Cardiac muscle cell (in vitro differentiated cells and primary cell): ENCODE results near the gene MLPH. TPM values are rescaled to one million over a fixed set of nuclear protein-coding genes. Genes with fewer than 3 reads are reported as not detected.
A peak's percentile ranks its signal among the peaks of the same experiment; 100 is the strongest.

ENCODE experiments used
- DNase-seq, 2 donors: peaks; one replicate each; pipeline versions ENCODE4 v3.0.0 to v3.0.0-alpha.2; 2010 to 2017; ENCODE audit warnings: low read depth in 1 of 2, low spot score in 1 of 2
- H3K27ac ChIP-seq: fragments of 200-600 bp; sonication (generic); 2 replicates; pipeline ENCODE4 v1.5.1; 2016
- H3K27me3 ChIP-seq: fragments of 200-600 bp; sonication (generic); 2 replicates; pipeline ENCODE4 v1.6.0; 2016; ENCODE audit warnings: control low read depth
- H3K36me3 ChIP-seq: fragments of 200-600 bp; sonication (generic); 2 replicates; pipeline ENCODE4 v1.5.1; 2016; ENCODE audit warnings: control low read depth
- H3K4me1 ChIP-seq: fragments of 200-600 bp; sonication (generic); 2 replicates; pipeline ENCODE4 v1.8.1; 2017; ENCODE audit warnings: low read depth, mild to moderate bottlenecking, mixed run types
- H3K4me3 ChIP-seq: fragments of 200-600 bp; sonication (generic); 2 replicates; pipeline ENCODE4 v1.5.1; 2016; ENCODE audit warnings: mild to moderate bottlenecking
- H3K9me3 ChIP-seq: fragments of 200-600 bp; sonication (generic); 2 replicates; pipeline ENCODE4 v1.5.1; 2017; ENCODE audit warnings: low read depth, mild to moderate bottlenecking, control low read depth
- CTCF ChIP-seq: IDR thresholded peaks from 2 replicates; pipeline ENCODE4 v1.5.1; 2012; ENCODE audit warnings: low read depth, mild to moderate bottlenecking, low read length
- polyA plus RNA-seq: library from polyadenylated mRNA; unstranded; fragments of >200 nt; fragmentation: Nextera tagmentation; extraction: Ambion mirVana; gene quantifications from 2 replicates; pipeline ENCODE4 v1.2.1, GENCODE V29; 2016
- total RNA-seq: library from RNA; depleted of rRNA; stranded (reverse); fragments of >200 nt; gene quantifications from 2 replicates; pipeline ENCODE4 v1.2.3, GENCODE V29; 2016

Gene MLPH
- total and polyA plus RNA-seq, 2 experiments from 2014 or later, result 0.27 to 1.4 TPM

- no peaks in the 10 kb centered on the region for H3K4me1 ChIP-seq
- no peak overlapping the region for H3K27ac ChIP-seq
- no peak for DNase-seq
- no peaks in the 10 kb centered on the region for H3K36me3 ChIP-seq
- no peaks in the 10 kb centered on the region for H3K9me3 ChIP-seq
- H3K4me3 ChIP-seq, result no peak overlapping the region
- H3K27me3 ChIP-seq, result no peaks in the 10 kb centered on the region
- no peak for TF ChIP-seq CTCF
Measured at GRCh38 chr2:237553948-237554347, 66.9 kb downstream of the MLPH start.

GRCh38 chr2:237555560-237555959 lies 68.5 kb downstream of the MLPH start:
- no peaks in the 10 kb centered on the region for H3K27me3 ChIP-seq

GRCh38 chr2:237556773-237557632 lies 70.0 kb downstream of the MLPH start:
- no peak overlapping the region for H3K4me3 ChIP-seq
- no peak for TF ChIP-seq CTCF
- H3K27ac ChIP-seq, result no peak overlapping the region
- H3K36me3 ChIP-seq, result no peaks in the 10 kb centered on the region
- DNase-seq, result no peak
- H3K9me3 ChIP-seq, result no peaks in the 10 kb centered on the region
- no peaks in the 10 kb centered on the region for H3K4me1 ChIP-seq
- no peaks in the 10 kb centered on the region for H3K27me3 ChIP-seq

More at GRCh38 chr2:237555560-237555959, 68.5 kb downstream of the MLPH start:
- Histone ChIP-seq H3K4me1 (no peaks in the 10 kb centered on the region), H3K4me3 (no peak overlapping the region), H3K9me3 (no peaks in the 10 kb centered on the region), H3K36me3 (no peaks in the 10 kb centered on the region), H3K27ac (no peak overlapping the region)
- DNase-seq, result no peak
- TF ChIP-seq CTCF, result no peak

- Histone ChIP-seq H3K27me3 (no peaks in the 10 kb centered on the region), H3K36me3 (no peaks in the 10 kb centered on the region), H3K4me1 (no peaks in the 10 kb centered on the region), H3K9me3 (no peaks in the 10 kb centered on the region), H3K4me3 (no peak overlapping the region), H3K27ac (no peak overlapping the region)
- TF ChIP-seq CTCF, result no peak
- DNase-seq, result no peak
Measured at GRCh38 chr2:237557633-237558015, 70.6 kb downstream of the MLPH start.

- no peak overlapping the region for H3K4me3 ChIP-seq
- DNase-seq, result peak in 1 of 2 donors; percentile 70
- no peaks in the 10 kb centered on the region for H3K36me3 ChIP-seq
- no peak overlapping the region for H3K27ac ChIP-seq
- H3K9me3 ChIP-seq, result no peaks in the 10 kb centered on the region
- H3K27me3 ChIP-seq, result no peaks in the 10 kb centered on the region
- H3K4me1 ChIP-seq, result no peaks in the 10 kb centered on the region
- no peak for TF ChIP-seq CTCF
Measured at GRCh38 chr2:237558961-237559641, 72.0 kb downstream of the MLPH start.
